Measurements from ENCODE around the gene LONP2.

Gene LONP2

DNA sequence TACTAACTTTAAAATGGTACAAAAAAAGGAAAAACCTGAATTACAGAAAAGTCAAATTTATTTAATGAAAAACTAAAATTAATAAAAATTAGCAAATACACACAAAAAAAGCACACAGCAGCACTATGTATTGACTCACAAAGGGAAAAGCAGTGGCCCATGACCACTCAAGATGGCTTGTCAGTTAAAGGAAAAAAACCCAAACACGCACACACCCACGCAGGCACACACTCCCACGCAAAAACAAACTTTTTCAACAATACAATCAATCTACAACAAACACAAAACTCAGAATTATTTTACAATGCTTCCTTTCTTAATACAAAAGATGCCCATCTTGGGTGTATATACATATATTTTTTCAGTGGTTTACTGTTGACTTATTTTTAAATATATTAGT, 116.9 kb downstream of the LONP2 start:
- Histone ChIP-seq H3K4me2 (ENCODE audit: low read length, poor library complexity, severe bottlenecking) (no peak overlapping the region), H3K79me1 (replicated peaks; ENCODE audit: low read length, poor library complexity, severe bottlenecking) (peaks cover 10% of the 10 kb centered on the region), H2BK5ac (ENCODE audit: low read depth, low read length, poor library complexity, severe bottlenecking) (no peak overlapping the region), H2BK120ac (ENCODE audit: low read depth, low read length) (no peak overlapping the region), H3K4me1 (ENCODE audit: control insufficient read depth, insufficient read depth, low read depth, low read length) (peaks cover 8% of the 10 kb centered on the region), H3K27ac (ENCODE audit: low read length, poor library complexity, severe bottlenecking) (no peak overlapping the region), H3K23ac (ENCODE audit: low read length in 2 of 2) (no peak overlapping the region), H2AK5ac (ENCODE audit: low read length, severe bottlenecking) (no peak overlapping the region), H2BK12ac (ENCODE audit: low read length in 2 of 2) (no peak overlapping the region), H2BK15ac (ENCODE audit: low read depth, poor library complexity, severe bottlenecking) (no peak overlapping the region), H3K36me3 (ENCODE audit: control insufficient read depth in 1 of 2, insufficient read depth in 2 of 2, low read depth in 1 of 2, low read length in 2 of 2) (peaks cover 11 to 54% of the 10 kb centered on the region in 2 experiments), H2AFZ (ENCODE audit: low read depth, low read length) (no peak overlapping the region), H3K9me3 (ENCODE audit: control insufficient read depth, low read length) (no peaks in the 10 kb centered on the region), H3K14ac (ENCODE audit: low read length in 2 of 2) (no peak overlapping the region), H4K8ac (ENCODE audit: low read length) (no peak overlapping the region), H4K91ac (ENCODE audit: low read length) (no peak overlapping the region), H3K4ac (ENCODE audit: low read depth in 1 of 2, low read length in 2 of 2) (no peak overlapping the region), H3K18ac (ENCODE audit: low read depth in 1 of 2, low read length in 2 of 2) (no peak overlapping the region), H3K4me3 (ENCODE audit: insufficient read depth in 1 of 2, low read depth in 1 of 2, low read length in 2 of 2) (no peak overlapping the region), H3K27me3 (ENCODE audit: control insufficient read depth in 1 of 2, insufficient read depth in 1 of 2, low read length in 2 of 2) (no peaks in the 10 kb centered on the region), H3K9ac (ENCODE audit: low read length) (no peak overlapping the region)
- WGBS: 92% methylated on average over 3 of the region's 3 CpGs
- no peak for DNase-seq

DNA sequence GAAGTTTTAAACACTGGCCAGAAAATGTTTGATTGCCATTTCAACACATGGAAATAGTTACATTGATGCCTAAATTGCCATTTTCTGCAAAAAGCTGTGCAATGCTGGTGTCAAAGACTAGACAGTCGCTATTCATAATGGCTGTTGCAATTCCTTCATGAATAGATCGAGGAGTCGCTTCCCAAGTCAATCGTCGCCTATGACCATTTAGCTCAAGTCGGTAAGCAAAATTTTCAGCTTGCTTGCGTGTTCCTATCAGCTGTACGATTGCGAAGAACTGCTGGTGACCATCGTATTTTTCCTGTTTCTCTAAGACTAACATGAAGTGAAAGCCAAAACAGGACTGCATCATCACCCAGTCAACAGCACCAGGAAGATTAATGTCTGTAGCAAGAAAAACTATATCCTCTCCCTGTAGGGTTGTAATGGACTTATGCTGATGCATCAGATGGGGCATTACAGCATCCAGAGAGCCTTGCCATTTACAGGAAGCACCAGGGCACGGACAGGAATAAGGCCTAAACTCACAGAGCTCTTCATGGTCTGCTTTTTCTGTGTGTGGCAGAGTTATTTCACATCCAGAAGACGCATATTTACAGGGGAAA, 117.5 kb downstream of the LONP2 start:
- Histone ChIP-seq H3K79me1 (replicated peaks; ENCODE audit: low read length, poor library complexity, severe bottlenecking) (peaks cover 10% of the 10 kb centered on the region), H2AFZ (ENCODE audit: low read depth, low read length) (no peak overlapping the region), H3K4me2 (ENCODE audit: low read length, poor library complexity, severe bottlenecking) (no peak overlapping the region), H3K27me3 (ENCODE audit: control insufficient read depth in 1 of 2, insufficient read depth in 1 of 2, low read length in 2 of 2) (no peaks in the 10 kb centered on the region), H3K9me3 (ENCODE audit: control insufficient read depth, low read length) (no peaks in the 10 kb centered on the region), H3K4ac (ENCODE audit: low read depth in 1 of 2, low read length in 2 of 2) (no peak overlapping the region), H3K4me1 (ENCODE audit: control insufficient read depth, insufficient read depth, low read depth, low read length) (peaks cover 8% of the 10 kb centered on the region), H3K14ac (ENCODE audit: low read length in 2 of 2) (no peak overlapping the region), H3K18ac (ENCODE audit: low read depth in 1 of 2, low read length in 2 of 2) (no peak overlapping the region), H4K8ac (ENCODE audit: low read length) (no peak overlapping the region), H2BK12ac (ENCODE audit: low read length in 2 of 2) (no peak overlapping the region), H2BK15ac (ENCODE audit: low read depth, poor library complexity, severe bottlenecking) (no peak overlapping the region), H2AK5ac (ENCODE audit: low read length, severe bottlenecking) (no peak overlapping the region), H3K9ac (ENCODE audit: low read length) (no peak overlapping the region), H3K36me3 (ENCODE audit: control insufficient read depth in 1 of 2, insufficient read depth in 2 of 2, low read depth in 1 of 2, low read length in 2 of 2) (peaks cover 11 to 52% of the 10 kb centered on the region in 2 experiments), H3K27ac (ENCODE audit: low read length, poor library complexity, severe bottlenecking) (no peak overlapping the region), H3K23ac (ENCODE audit: low read length in 2 of 2) (no peak overlapping the region), H4K91ac (ENCODE audit: low read length) (no peak overlapping the region), H2BK5ac (ENCODE audit: low read depth, low read length, poor library complexity, severe bottlenecking) (no peak overlapping the region), H3K4me3 (ENCODE audit: insufficient read depth in 1 of 2, low read depth in 1 of 2, low read length in 2 of 2) (no peak overlapping the region), H2BK120ac (ENCODE audit: low read depth, low read length) (no peak overlapping the region)
- WGBS: over 99% methylated on average over 12 of the region's 12 CpGs
- DNase-seq: no peak

DNA sequence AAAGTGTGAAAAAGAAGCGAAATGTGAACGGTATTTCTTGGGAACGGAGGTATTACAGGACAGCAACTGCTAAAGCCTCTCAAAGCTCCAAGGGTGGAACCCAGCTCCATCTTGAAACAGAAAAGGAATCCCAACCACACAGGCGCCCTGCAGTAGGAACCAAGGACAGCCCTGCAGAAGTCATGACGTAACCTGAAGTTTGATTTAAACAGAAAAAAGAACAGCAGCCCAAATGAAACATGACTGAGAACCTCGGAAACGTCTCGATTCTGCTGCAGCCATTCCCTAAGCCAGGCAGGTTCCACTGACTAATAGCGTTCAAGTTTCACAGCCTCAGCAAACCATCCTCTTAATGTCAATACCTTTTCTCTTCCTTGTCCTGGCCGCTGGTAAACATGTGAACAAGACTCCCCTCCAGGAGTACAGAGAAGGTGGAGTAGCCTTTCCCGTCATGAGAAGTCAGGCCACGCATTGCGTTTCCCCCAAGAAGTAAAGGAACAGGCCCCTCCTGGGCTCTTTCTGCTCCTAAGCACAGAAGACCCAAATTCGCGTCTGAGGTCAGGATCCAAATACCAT, 121.0 kb downstream of the LONP2 start:
- Histone ChIP-seq H3K18ac (ENCODE audit: low read depth in 1 of 2, low read length in 2 of 2) (no peak overlapping the region), H3K14ac (ENCODE audit: low read length in 2 of 2) (no peak overlapping the region), H3K27me3 (ENCODE audit: control insufficient read depth in 1 of 2, insufficient read depth in 1 of 2, low read length in 2 of 2) (no peaks in the 10 kb centered on the region), H4K91ac (ENCODE audit: low read length) (no peak overlapping the region), H3K36me3 (ENCODE audit: control insufficient read depth in 1 of 2, insufficient read depth in 2 of 2, low read depth in 1 of 2, low read length in 2 of 2) (peaks cover 8 to 21% of the 10 kb centered on the region in 2 experiments), H3K4me3 (ENCODE audit: insufficient read depth in 1 of 2, low read depth in 1 of 2, low read length in 2 of 2) (peak overlapping the region in 1 of 2 experiments; percentile 80), H2BK120ac (ENCODE audit: low read depth, low read length) (no peak overlapping the region), H3K23ac (ENCODE audit: low read length in 2 of 2) (peak overlapping the region in 1 of 2 experiments; percentile 89), H3K4me1 (ENCODE audit: control insufficient read depth, insufficient read depth, low read depth, low read length) (peaks cover 11% of the 10 kb centered on the region), H3K9ac (ENCODE audit: low read length) (peak overlapping the region; percentile 96), H3K4ac (ENCODE audit: low read depth in 1 of 2, low read length in 2 of 2) (peak overlapping the region in 1 of 2 experiments; percentile 1), H2BK5ac (ENCODE audit: low read depth, low read length, poor library complexity, severe bottlenecking) (no peak overlapping the region), H3K79me1 (replicated peaks; ENCODE audit: low read length, poor library complexity, severe bottlenecking) (peaks cover 5% of the 10 kb centered on the region), H3K4me2 (ENCODE audit: low read length, poor library complexity, severe bottlenecking) (peak overlapping the region; percentile 98), H4K8ac (ENCODE audit: low read length) (no peak overlapping the region), H2AK5ac (ENCODE audit: low read length, severe bottlenecking) (no peak overlapping the region), H2AFZ (ENCODE audit: low read depth, low read length) (no peak overlapping the region), H2BK12ac (ENCODE audit: low read length in 2 of 2) (no peak overlapping the region), H2BK15ac (ENCODE audit: low read depth, poor library complexity, severe bottlenecking) (no peak overlapping the region), H3K9me3 (ENCODE audit: control insufficient read depth, low read length) (no peaks in the 10 kb centered on the region), H3K27ac (ENCODE audit: low read length, poor library complexity, severe bottlenecking) (peak overlapping the region; percentile 63)
- DNase-seq: no peak
- WGBS: 73% methylated on average over 15 of the region's 15 CpGs

DNA sequence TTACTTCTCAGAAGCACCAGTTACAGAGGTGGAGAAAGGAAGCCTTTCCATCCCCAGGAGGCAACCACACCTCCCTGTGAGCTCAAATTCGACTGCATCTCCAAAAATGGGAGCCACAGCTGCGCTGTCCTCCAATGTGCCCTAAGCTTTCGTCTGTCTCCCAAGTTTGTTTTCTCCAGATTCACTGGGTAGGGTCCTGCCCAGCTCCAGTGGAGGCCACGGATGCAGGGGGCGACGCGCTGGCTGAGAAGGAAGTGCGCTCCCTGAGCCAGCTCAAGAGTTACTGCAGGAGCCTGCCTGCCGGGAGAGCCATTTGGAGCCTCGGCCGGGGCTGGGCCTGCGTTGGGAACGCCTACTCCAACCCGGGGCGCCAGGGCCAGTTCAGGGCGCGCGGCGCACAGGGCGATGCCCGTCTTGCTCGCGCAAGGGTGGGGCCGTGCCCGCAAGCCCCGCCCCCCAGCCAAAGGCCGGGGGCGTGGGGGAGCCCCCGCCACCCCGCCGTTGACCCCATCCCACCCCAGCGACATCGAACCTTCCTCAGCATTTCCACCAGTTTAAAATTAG, 121.6 kb downstream of the LONP2 start:
- H2BK12ac ChIP-seq (ENCODE audit: low read length in 2 of 2): no peak overlapping the region
- no peak overlapping the region for H2BK5ac ChIP-seq (ENCODE audit: low read depth, low read length, poor library complexity, severe bottlenecking)
- H3K79me1 ChIP-seq (replicated peaks; ENCODE audit: low read length, poor library complexity, severe bottlenecking): peaks cover 6% of the 10 kb centered on the region
- H3K27me3 ChIP-seq (ENCODE audit: control insufficient read depth in 1 of 2, insufficient read depth in 1 of 2, low read length in 2 of 2): no peaks in the 10 kb centered on the region
- H3K18ac ChIP-seq (ENCODE audit: low read depth in 1 of 2, low read length in 2 of 2): peak overlapping the region; percentile 28 to 64
- H3K4me2 ChIP-seq (ENCODE audit: low read length, poor library complexity, severe bottlenecking): peak overlapping the region; percentile 98
- no peaks in the 10 kb centered on the region for H3K9me3 ChIP-seq (ENCODE audit: control insufficient read depth, low read length)
- 2% methylated on average over 30 of the region's 33 CpGs for WGBS
- no peak overlapping the region for H2BK120ac ChIP-seq (ENCODE audit: low read depth, low read length)
- DNase-seq: peak; percentile 86
- H3K14ac ChIP-seq (ENCODE audit: low read length in 2 of 2): peak overlapping the region; percentile 17 to 97
- no peak overlapping the region for H4K91ac ChIP-seq (ENCODE audit: low read length)
- H2AFZ ChIP-seq (ENCODE audit: low read depth, low read length): no peak overlapping the region
- peaks cover 11% of the 10 kb centered on the region for H3K4me1 ChIP-seq (ENCODE audit: control insufficient read depth, insufficient read depth, low read depth, low read length)
- H4K8ac ChIP-seq (ENCODE audit: low read length): peak overlapping the region; percentile 76
- peak overlapping the region; percentile 1 to 67 for H3K4ac ChIP-seq (ENCODE audit: low read depth in 1 of 2, low read length in 2 of 2)
- H3K36me3 ChIP-seq (ENCODE audit: control insufficient read depth in 1 of 2, insufficient read depth in 2 of 2, low read depth in 1 of 2, low read length in 2 of 2): peaks cover 8 to 15% of the 10 kb centered on the region in 2 experiments
- H3K9ac ChIP-seq (ENCODE audit: low read length): peak overlapping the region; percentile 96
- H3K27ac ChIP-seq (ENCODE audit: low read length, poor library complexity, severe bottlenecking): peak overlapping the region; percentile 66
- H3K23ac ChIP-seq (ENCODE audit: low read length in 2 of 2): peak overlapping the region in 1 of 2 experiments; percentile 89
- H2AK5ac ChIP-seq (ENCODE audit: low read length, severe bottlenecking): peak overlapping the region; percentile 26
- no peak overlapping the region for H2BK15ac ChIP-seq (ENCODE audit: low read depth, poor library complexity, severe bottlenecking)
- H3K4me3 ChIP-seq (ENCODE audit: insufficient read depth in 1 of 2, low read depth in 1 of 2, low read length in 2 of 2): peak overlapping the region; percentile 56 to 80
